ENCODE measurements around the gene LRRC31.

The LRRC31 gene

DNA sequence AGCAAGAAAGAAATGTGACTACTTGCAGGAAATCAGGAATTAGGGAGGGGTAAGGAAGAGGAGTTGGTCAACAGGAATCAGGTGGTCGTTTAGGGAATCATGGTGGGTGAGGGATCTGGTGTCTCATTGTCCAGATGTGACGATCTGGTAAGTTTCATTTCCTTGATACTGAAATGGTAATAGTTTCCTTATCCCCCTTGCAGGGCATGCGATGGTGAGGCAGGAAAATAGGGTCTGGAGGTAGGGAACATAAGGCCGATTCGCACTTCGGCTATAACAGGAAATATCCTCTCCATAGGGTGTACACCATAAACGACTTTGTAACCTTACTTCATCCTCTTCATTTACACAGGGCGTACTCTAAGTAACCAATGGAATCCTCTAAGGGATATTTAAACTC lies 56.5 kb downstream of the LRRC31 start:
- DNase-seq (ENCODE audit: low spot score): no peak

DNA sequence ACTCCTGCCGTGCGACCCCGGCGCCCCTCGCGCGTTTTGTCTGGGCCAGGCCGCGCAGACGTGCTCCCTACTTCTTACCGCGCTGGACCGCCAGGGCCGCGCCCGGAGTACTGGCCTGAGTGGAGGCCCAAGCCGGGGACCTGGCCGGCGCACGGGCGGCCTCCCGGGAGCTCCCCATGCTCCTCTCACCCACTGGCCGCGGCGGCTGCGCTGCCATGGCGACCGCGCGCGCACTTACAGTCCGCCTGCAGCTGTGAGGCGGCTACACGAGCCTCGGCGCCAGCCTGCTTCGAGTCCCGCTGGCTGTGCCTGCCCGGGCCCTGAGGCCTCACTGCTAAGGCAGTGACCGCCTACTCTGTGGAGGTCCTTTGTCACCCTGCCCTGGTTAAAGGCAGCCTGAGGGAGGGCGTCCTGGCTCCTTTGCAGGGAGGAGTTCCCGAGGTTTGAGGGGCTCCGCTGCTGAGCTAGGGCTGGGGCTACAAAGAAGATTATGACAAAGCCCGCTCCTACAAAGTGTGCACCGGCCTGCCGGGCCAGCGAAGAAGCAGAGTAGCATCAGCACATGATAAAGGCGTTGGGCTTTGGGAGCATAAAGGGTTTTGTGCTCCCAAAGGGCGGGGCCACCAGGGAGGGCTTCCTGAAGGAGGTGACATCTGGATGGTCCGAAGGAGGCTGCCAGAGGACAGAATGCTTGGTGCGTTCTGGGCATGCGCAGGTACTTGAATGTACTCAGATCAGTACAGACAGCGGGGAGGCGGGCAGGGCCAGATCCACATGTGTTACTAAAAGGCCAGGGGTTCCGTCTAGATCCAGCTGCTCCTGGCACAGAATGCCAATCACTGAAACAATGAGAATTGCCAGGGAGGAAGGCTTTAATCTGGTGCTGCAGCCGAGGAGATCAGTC lies 57.2 kb downstream of the LRRC31 start, which contains the start of the genes LRRC34 and LRRIQ4:
Gene LRRC34, minus strand, starts transcription at position 573 of the 904 bp plus-strand sequence. Its CDS starts 356 bp downstream, at position 217.
Gene LRRIQ4, plus strand, starts transcription at position 539 of the 904 bp plus-strand sequence. CDS start 9,052 bp downstream, outside the sequence.
- DNase-seq (ENCODE audit: low spot score): peak; percentile 73

- DNase-seq (ENCODE audit: low spot score): peak; percentile 57
These were observed 58.0 kb downstream of the LRRC31 start for GRCh38 chr3:169811631-169812331.

- no peak for DNase-seq (ENCODE audit: low spot score)
These were observed 60.4 kb downstream of the LRRC31 start for GRCh38 chr3:169809230-169809795.

DNA sequence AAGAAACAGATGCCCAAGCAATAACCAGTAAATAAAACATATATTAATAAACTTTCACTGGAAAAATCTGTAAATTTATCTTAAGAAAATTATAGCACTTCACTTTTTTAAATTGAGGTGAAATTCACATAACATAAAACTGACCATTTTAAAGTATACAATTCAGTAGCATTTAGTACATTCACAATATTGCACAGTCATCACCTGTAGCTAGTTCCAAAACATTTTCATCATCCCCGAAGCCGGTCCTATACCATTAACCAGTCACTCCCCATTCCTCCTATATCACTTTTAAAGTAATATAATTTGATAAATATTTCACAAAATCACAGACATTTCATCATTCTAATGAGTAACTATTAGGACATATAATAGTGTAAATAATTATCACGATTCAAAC lies 65.1 kb downstream of the LRRC31 start:
- no peak for DNase-seq (ENCODE audit: low spot score)

DNA sequence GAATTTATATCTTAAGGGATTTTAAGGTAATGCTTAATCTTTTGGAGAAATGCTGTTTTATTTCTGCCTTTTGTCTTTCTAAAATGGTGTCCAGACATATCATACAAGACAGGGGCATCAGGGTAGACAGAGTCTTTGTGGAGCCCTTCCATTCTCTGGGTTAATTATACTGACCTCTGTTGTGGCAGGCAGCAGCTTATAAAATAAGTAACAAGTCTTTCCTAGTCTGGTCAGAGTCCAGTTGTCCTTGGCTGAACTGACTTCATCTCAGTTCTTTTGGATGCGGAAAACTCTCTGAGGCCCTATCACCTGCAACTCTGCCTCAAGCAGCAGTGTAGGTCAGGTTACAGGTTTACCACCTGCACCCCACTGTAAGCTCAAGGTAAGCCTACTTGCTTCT lies 77.4 kb downstream of the LRRC31 start:
- DNase-seq (ENCODE audit: low spot score): no peak

DNA sequence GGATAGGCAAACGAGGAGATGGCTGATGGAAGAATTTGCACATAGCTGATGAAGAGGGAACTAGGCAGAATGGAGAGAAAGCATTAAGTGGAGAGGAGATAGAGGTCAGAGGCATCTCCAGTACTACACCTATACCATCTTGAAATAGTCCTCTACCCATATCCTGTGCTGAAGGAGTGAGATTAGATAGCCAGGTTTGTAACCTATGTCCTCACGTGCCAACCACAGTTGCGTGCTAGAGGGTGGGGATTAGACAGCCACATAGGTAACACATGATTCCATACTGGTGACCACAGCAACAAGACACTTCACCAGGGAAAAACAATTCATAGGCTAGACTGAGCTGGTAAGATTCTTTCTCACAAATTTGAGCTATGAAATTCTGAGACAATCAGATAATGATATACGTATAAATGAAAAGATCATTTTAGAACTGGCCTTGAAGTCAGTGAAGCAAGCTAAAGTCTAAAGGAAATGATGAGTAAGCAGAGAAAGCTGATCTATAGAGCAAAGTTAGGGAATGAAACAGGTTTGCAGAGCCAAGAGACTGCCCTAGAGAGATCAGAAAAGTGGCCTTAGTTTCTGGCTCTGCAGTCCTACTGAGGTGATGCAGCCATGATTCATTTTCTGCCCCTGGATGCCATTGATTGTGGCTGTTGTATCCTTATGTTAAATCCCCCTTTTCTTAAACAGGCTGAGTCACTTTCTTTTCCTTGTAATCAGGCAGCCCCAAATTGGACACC lies 78.9 kb downstream of the LRRC31 start:
- no peak for DNase-seq (ENCODE audit: low spot score)

GRCh38 chr3:169790219-169790618 lies 79.5 kb downstream of the LRRC31 start:
- no peak for DNase-seq (ENCODE audit: low spot score)

Data from germinal center (tissue), 1 donor.